Activated T-cell treated with anti-CD3 and anti-CD28 coated beads for 24 hours (primary cell): ENCODE measurements around the gene MCC.

Source experiments
- DNase-seq: peaks from one replicate; pipeline ENCODE4 v3.0.0-alpha.2; 2020; ENCODE audit warnings: low read depth

MCC gene

GRCh38 chr5:113223315-113223714, 264.9 kb downstream of the MCC start:
- no peak for DNase-seq

GRCh38 chr5:113221294-113222176, 266.7 kb downstream of the MCC start:
- DNase-seq = no peak

- no peak for DNase-seq
Measured at GRCh38 chr5:113219695-113220094, 268.6 kb downstream of the MCC start.

DNA sequence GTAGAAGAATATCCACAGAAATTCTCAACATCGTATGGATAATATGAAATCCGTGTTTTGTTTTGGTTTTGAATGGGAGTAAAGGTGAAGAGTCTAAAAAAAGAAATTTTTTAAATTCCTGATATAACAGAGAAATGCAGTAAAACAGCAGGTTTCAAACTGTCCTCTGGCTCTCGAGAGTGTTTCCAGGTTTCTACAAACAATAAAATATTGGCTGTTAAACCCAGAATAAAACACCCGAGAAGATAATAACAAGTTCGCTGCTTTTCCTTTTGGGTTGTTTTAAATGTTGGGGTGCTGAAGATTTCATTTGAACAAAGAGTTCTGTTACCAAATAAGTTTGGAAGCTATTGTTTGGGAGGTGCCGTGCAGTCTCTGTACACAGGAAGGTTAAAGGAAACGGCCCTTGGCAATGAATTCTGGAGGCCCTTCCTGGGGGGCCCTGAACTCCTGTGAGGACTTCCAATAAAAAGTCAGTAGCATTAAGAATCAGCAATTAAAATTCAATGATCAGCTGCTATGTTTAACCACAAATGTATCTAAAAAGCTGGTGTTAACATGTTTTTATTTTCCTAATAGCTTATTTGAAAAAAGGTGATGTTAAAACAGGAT, 269.2 kb downstream of the MCC start:
- no peak for DNase-seq

GRCh38 chr5:113218200-113218599, 270.1 kb downstream of the MCC start:
- no peak for DNase-seq

- DNase-seq = no peak
Measured at GRCh38 chr5:113217619-113218184, 270.6 kb downstream of the MCC start.

DNA sequence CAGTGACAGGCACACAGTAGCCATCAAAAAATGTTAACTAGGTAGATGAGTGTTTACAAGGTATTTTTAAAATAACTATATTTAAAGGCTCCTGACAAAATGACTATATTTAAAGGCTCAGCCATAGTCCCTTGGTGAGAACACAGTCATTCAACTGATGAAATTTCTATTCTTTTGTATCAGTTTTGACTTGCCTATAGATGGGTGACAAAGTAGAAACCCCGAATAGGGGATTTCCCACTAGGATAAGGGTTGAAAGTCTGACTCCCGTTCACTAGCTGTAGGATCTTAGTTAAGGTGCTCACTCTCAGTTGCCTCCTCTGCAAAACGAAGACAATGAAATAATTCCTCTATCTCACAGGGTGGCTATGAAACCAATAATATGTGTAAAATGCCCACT, 271.7 kb downstream of the MCC start:
- no peak for DNase-seq

GRCh38 chr5:113215401-113216060, 272.7 kb downstream of the MCC start:
- DNase-seq = no peak

DNA sequence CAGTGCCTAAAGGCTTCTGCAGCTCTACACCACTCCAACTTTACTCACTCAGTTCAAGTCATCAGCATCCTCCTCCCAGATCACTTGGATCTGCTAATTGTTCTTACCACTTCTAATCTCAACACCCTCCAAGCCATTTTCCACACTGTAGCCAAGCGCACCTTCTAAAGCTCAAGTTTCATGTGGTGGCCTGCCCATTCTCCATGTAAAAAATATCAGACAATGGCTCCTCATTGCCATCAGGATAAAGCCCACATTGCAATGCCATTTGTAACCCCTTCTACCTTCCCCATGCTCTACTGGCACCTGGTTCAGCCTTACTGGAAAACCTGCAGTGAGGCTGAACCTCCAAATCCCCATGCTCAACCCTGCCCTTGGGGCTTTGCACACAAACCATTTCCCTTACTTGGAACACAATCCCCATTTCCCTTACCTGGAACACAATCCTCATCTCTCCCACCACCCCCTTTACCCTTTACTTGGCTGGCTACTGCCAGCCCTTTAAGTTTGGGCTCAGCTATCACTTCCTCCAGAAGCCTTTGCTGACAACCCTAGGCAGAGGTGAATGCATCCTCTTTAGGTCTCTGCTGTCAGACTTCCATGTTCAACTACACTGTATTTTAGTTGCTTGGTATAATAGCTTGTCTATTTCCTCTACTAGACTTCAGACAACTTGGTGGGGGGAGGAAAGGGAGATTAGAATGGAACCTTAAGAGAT, 273.5 kb downstream of the MCC start:
- no peak for DNase-seq

DNA sequence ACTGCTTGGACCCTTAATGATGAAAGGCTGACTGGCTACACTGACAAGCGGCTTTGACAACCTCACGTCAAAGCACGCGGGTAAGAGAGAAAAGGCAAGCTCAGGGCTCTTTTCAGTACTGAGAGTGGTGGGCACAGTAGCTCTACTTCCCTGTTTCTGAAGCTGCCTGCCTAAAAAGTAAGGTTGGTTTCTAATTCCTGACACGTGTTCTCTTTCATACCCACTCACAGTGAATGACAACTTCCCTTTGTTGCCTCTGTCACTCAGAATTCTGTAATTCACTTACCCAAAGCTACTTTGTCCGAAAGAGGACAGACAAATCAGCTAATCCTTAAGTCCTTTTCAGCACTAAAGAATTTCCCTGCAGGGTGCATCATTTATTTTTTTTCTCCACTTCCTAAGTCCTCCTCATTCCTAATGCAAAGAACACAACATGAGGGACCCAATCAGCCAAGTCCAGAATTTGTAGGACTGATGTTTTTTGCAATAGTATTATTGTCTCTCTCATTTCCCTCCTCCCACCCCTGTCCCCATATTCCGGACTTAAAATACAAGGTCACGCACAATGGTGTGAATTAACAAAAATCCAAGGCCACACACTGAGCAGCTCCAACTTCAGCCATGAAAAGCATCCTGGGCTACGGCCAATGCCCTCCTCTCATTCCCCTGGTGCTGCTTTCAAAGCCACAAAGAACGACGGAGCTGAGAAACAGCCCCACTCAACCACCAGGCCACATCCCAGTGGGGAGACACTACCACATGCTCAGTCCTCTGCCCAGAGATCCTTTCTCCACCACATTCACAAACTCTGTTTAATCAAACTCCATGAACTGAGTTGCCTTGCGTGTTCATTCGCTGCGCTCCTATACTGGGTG, 274.5 kb downstream of the MCC start:
- no peak for DNase-seq

- DNase-seq = no peak
Measured at GRCh38 chr5:113212244-113212920, 275.9 kb downstream of the MCC start.

DNA sequence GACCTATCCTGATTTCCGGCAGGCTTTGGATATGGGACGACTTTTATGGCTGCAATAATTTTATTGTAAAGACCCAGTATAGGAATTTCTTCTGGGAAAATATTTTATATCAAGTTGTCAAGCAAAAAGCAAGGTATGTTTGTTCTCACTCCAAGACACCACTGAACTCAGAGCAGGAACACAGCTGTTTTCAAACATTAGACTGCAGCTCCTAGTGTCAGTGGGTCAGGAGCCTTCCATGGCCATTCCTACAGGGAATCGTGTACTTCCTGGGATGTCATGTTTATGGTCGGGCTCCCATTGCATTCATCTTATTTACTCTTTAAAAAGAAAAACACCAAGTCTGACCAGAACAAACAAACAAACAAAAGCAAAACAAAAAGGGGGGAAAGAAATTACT, 278.8 kb downstream of the MCC start:
- DNase-seq = no peak

- no peak for DNase-seq
Measured at GRCh38 chr5:113205807-113206206, 282.4 kb downstream of the MCC start.

DNA sequence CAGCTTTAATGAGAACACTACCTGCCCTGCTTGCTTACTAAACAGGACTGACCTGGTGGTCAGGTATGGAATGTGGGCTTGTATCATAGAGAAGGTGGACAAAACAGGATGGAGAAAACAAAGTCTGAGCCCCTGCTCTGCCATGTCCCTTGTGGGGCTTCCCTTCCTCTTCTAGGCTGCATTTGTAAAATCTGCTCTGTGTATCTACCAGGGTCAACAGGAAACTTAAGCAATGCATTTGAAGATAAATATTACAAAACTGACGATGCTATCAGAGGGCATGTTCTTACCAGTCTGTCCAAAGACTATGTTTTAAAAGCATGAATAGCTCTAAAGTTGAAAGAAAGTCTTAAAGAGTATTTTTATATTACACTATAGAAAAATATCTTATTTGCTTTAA, 282.9 kb downstream of the MCC start:
- no peak for DNase-seq

DNA sequence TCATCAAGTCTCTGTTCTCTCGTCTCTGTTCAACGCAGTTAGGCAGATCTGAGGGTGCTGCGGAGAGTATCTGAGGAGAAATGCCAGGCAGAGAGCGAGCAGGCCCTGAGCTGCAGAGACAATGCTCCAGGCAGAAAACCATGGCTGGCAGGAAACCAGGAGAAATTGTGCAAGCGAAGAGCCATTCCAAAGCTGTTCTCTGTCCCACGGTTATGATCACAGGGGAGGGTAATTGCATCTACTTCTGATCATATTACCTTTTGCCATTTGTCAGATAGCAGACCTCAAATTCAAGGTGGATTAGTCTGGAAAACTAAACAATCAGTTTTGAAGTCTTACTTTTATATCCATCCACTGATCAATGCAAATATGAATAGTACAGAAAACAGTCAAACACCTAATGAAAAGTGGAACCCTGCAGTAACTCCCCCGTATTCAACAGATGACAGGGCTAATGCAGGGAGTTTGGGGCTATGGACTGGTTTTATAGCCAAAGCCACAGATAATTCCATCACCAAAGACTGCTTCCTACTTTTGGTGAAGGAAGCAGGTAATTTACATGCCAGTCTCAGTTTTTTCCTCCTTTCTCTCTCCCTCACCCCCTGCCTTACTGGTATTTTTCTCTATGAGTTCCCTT, 283.6 kb downstream of the MCC start:
- DNase-seq = no peak

- DNase-seq = no peak
Measured at GRCh38 chr5:113203916-113204315, 284.3 kb downstream of the MCC start.

DNA sequence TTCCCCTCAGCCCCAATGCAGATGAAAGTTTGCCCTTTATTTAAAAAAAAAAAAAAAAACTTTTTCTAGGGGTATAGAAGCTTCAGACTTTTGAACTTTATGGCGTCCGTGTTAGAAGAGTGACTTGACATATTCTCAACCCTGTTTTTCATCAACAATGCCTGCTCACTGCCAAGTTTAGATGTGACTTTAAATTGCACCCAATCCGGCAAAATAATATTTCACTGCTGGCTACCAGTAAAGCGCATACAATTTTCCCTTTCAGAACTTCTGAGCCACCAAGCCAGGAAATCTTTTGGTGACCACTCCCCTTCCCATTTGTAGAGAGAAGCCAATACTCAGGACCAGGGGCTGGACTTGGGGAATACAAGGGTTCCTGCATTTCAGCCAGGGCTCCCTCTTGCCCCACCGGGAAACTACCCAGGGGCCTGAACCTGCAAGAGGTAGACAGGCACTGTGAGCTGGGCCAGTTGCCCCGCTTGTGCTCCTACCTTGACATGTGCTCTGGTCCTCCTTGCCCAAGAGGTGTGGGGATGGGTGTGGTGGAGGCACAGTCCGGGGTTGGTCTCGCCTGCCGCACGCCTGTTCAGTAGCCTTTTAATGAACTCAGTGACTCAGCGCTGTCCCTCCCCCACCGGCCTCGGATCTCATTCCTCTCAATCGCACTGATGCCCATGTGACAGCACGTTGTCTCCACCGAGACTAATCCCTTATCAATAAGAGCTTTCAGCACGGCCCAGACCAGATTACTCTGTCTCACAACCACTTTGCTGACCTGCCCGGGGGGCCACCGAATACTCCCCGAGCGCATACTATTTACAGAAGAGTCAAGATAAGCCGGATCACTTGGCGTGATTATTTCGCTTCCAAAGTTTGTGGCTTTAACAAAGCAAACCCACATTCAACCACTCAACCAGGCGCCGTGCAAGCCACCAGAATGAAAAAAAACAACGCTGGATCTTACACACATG, 285.2 kb downstream of the MCC start:
- no peak for DNase-seq

GRCh38 chr5:113202287-113202686, 286.0 kb downstream of the MCC start:
- no peak for DNase-seq

GRCh38 chr5:113201715-113202114, 286.5 kb downstream of the MCC start:
- no peak for DNase-seq
